Neural cell (in vitro differentiated cells): Measurements from ENCODE around the gene SPOCK1.

ENCODE experiments used
- CTCF ChIP-seq: fragments of 450-650 bp; IDR thresholded peaks from 2 replicates; pipeline ENCODE4 v1.5.1; 2014; ENCODE audit warnings: antibody characterized with exemption, mild to moderate bottlenecking, moderate library complexity; ENCODE audit not compliant: poor library complexity, severe bottlenecking
- EP300 ChIP-seq: fragments of 450-650 bp; conservative IDR thresholded peaks from 2 replicates; pipeline ENCODE4 v1.6.1; 2014; ENCODE audit warnings: antibody characterized with exemption, mild to moderate bottlenecking, moderate library complexity; ENCODE audit not compliant: poor library complexity, severe bottlenecking
- EZH2 ChIP-seq: fragments of 200-600, 300-800 bp; shearing (Covaris generic), sonication (generic); IDR thresholded peaks from 2 replicates; pipeline ENCODE4 v1.6.1; 2014; ENCODE audit warnings: antibody characterized with exemption, low read length, borderline replicate concordance, mild to moderate bottlenecking; ENCODE audit not compliant: insufficient read depth, poor library complexity, severe bottlenecking
- POLR2AphosphoS5 ChIP-seq: IDR thresholded peaks from 2 replicates; pipeline ENCODE4 v1.6.1; 2012
- REST ChIP-seq: IDR thresholded peaks from 2 replicates; pipeline ENCODE4 v1.6.1; 2012; ENCODE audit warnings: borderline replicate concordance

GRCh38 chr5:137389042-137389441 is 110.1 kb downstream of the SPOCK1 start:
- TF ChIP-seq CTCF (no peak), EZH2 (no peak), EP300 (no peak), POLR2AphosphoS5 (no peak), REST (no peak)
